K562 (cell line): ENCODE data around the gene MEAF6. TPM values are rescaled to one million over a fixed set of nuclear protein-coding genes. Genes with fewer than 3 reads are reported as not detected.
A peak's percentile ranks its signal among the peaks of the same experiment; 100 is the strongest.

ENCODE experiments used
- ATF1 ChIP-seq, 2 experiments: fragments of 450-650 bp in 1 of 2; IDR thresholded peaks; 2 replicates each; pipeline ENCODE4 v1.6.1; 2016; ENCODE audit warnings: missing compliant biosample characterization in 1 of 2, missing genetic modification characterization in 1 of 2
- BDP1 ChIP-seq: IDR thresholded peaks from 3 replicates; pipeline ENCODE4 v1.6.1; 2011; ENCODE audit not compliant: insufficient read length, insufficient read depth
- FUS ChIP-seq: fragments of 200-400 bp; formaldehyde crosslinking; optimal IDR thresholded peaks from 2 replicates; pipeline ENCODE3; 2017; ENCODE audit warnings: low read depth, low read length
- ILF3 ChIP-seq: fragments of 450-650 bp; IDR thresholded peaks from 2 replicates; pipeline ENCODE4 v1.6.1; 2018; ENCODE audit warnings: antibody characterized with exemption, mild to moderate bottlenecking, moderate library complexity, borderline replicate concordance
- KAT7 ChIP-seq: sonication (generic); formaldehyde crosslinking; IDR thresholded peaks from 2 replicates; pipeline ENCODE4 v1.8.0; 2022; ENCODE audit warnings: missing genetic modification reagents, mild to moderate bottlenecking, borderline replicate concordance
- KDM5B ChIP-seq: fragments of 200-600 bp; sonication (generic); IDR thresholded peaks from 2 replicates; pipeline ENCODE4 v1.6.1; 2012; ENCODE audit warnings: low read depth, mild to moderate bottlenecking, moderate library complexity, low read length, control low read depth, inconsistent platforms; ENCODE audit not compliant: insufficient replicate concordance
- KLF16 ChIP-seq: IDR thresholded peaks from 2 replicates; pipeline ENCODE4 v1.6.1; 2016; ENCODE audit warnings: antibody characterized with exemption
- MGA ChIP-seq: fragments of 450-650 bp; IDR thresholded peaks from 2 replicates; pipeline ENCODE4 v1.6.1; 2016; ENCODE audit warnings: mild to moderate bottlenecking, moderate library complexity
- NCOA2 ChIP-seq, 2 experiments: fragments of 450-650 bp; IDR thresholded peaks; 2 replicates each; pipeline ENCODE4 v1.6.1; 2018; ENCODE audit warnings: mild to moderate bottlenecking in 2 of 2, moderate library complexity in 1 of 2; ENCODE audit not compliant: partially characterized antibody in 2 of 2
- PHF21A ChIP-seq: fragments of 450-650 bp; IDR thresholded peaks from 2 replicates; pipeline ENCODE4 v1.6.1; 2017; ENCODE audit warnings: low read depth, borderline replicate concordance
- RFX1 ChIP-seq: fragments of 450-650 bp; IDR thresholded peaks from 2 replicates; pipeline ENCODE4 v1.6.1; 2016; ENCODE audit warnings: mild to moderate bottlenecking, moderate library complexity
- SOX6 ChIP-seq: fragments of 450-650 bp; IDR thresholded peaks from 2 replicates; pipeline ENCODE4 v1.6.1; 2014; ENCODE audit warnings: mild to moderate bottlenecking
- TGIF2 ChIP-seq: sonication (generic); formaldehyde crosslinking; IDR thresholded peaks from 2 replicates; pipeline ENCODE4 v1.8.1; 2022; ENCODE audit warnings: mild to moderate bottlenecking, missing genetic modification reagents, moderate library complexity
- ZFP1 ChIP-seq: fragments of 450-650 bp; formaldehyde crosslinking; IDR thresholded peaks from 2 replicates; pipeline ENCODE4 v1.4.0; 2020; ENCODE audit warnings: mild to moderate bottlenecking, mixed read lengths
- ZNF395 ChIP-seq: fragments of 200-800 bp; sonication (Bioruptor generic); IDR thresholded peaks from 2 replicates; pipeline ENCODE4 v1.6.1; 2017; ENCODE audit warnings: missing genetic modification characterization, missing compliant biosample characterization
- polyA plus RNA-seq, 8 experiments: library from polyadenylated mRNA; depleted of rRNA in 4 of 8; stranded (reverse) in 5 of 8; unstranded in 3 of 8; fragments of >200 nt; fragmentation: Nextera tagmentation in 2 of 8; fragmentation: Illumina TruSeq in 1 of 8; extraction: Ambion mirVana in 2 of 8; extraction: Trizol in 1 of 8; gene quantifications; 2 replicates each; pipeline versions ENCODE4 v1.2.1 to v1.2.3, GENCODE V29; 2011 to 2014; ENCODE audit warnings: inconsistent platforms in 1 of 8, missing spikeins in 1 of 8
- total RNA-seq, 7 experiments: library from RNA; depleted of rRNA in 6 of 7; stranded (reverse); fragments of >200 nt in 6 of 7; fragmentation: Illumina TruSeq in 2 of 7; extraction: Trizol in 2 of 7; gene quantifications; 2 replicates each; pipeline versions ENCODE4 v1.2.1 to v1.2.3, GENCODE V29; 2011 to 2021; ENCODE audit warnings: low replicate concordance in 1 of 7

The MEAF6 gene
- total and polyA plus RNA-seq, 9 of the 15 experiments (the other 6 are each of a cell fraction or from before 2014, with no cell fraction given): 55.0 to 151 (median 92.3) TPM

- no peak; the same call in 1 of the 2 replicates for TF ChIP-seq ZNF395 (CRISPR knock-in tag)
- no peak for TF ChIP-seq RFX1
- no peak for TF ChIP-seq TGIF2 (CRISPR knock-in tag)
- no peak for TF ChIP-seq ATF1 (CRISPR knock-in tag; IDR thresholded peaks at IDR 0.05)
- TF ChIP-seq ATF1 (tag; IDR thresholded peaks at IDR 0.05): peak; percentile 50; the same call in 1 of the 2 replicates
- peak; percentile 99 for TF ChIP-seq KLF16
- peak; percentile 85; the same call in 1 of the 2 replicates for TF ChIP-seq KAT7
- TF ChIP-seq KDM5B: peak; percentile 66
- TF ChIP-seq ZFP1 (CRISPR knock-in tag): no peak
- no peak for TF ChIP-seq NCOA2 (IDR thresholded peaks at IDR 0.05; ENCODE audit: partially characterized antibody in 2 of 2)
- TF ChIP-seq PHF21A: no peak
- TF ChIP-seq FUS: no peak
- TF ChIP-seq MGA: peak; percentile 64; the same call in 1 of the 2 replicates
- TF ChIP-seq SOX6: peak; percentile 46
- TF ChIP-seq BDP1: no peak
- TF ChIP-seq ILF3: no peak
Measured at GRCh38 chr1:37479255-37480124, 35.1 kb downstream of the MEAF6 start (continued).
